Immature natural killer cell (primary cell): ENCODE data around the gene RETREG2. TPM values are rescaled to one million over a fixed set of nuclear protein-coding genes. Genes with fewer than 3 reads are reported as not detected.
"Not testable (repeated sequence)": the region's sequence is repeated elsewhere in the genome, so short reads cannot be mapped to it uniquely, and the experiment has no call there.

ENCODE experiments used
- DNase-seq, 3 donors: peaks; one replicate each; pipeline ENCODE4 v3.0.0; 2022; ENCODE audit warnings: mixed read lengths in 1 of 3
- H3K27ac Mint-ChIP-seq, 6 donors: one replicate each; pipeline ENCODE4 v1.8.0; 2020; ENCODE audit warnings: mixed read lengths in 6 of 6, mild to moderate bottlenecking in 5 of 6, inconsistent platforms in 4 of 6, moderate library complexity in 3 of 6
- H3K27me3 Mint-ChIP-seq, 3 donors: one replicate each; pipeline ENCODE4 v1.8.0; 2020 to 2021; ENCODE audit warnings: low read depth in 3 of 3, mild to moderate bottlenecking in 3 of 3, mixed read lengths in 3 of 3, moderate library complexity in 3 of 3, inconsistent platforms in 1 of 3
- H3K36me3 Mint-ChIP-seq, 3 donors: one replicate each; pipeline ENCODE4 v1.8.0; 2020; ENCODE audit warnings: mixed read lengths in 3 of 3, inconsistent platforms in 2 of 3, mild to moderate bottlenecking in 2 of 3
- H3K4me1 Mint-ChIP-seq, 2 donors: one replicate each; pipeline ENCODE4 v1.8.0; 2020; ENCODE audit warnings: inconsistent platforms in 2 of 2, mild to moderate bottlenecking in 2 of 2, mixed read lengths in 2 of 2, moderate library complexity in 1 of 2
- H3K4me3 Mint-ChIP-seq, 5 donors: one replicate each; pipeline ENCODE4 v1.8.0; 2020; ENCODE audit warnings: mild to moderate bottlenecking in 5 of 5, mixed read lengths in 5 of 5, inconsistent platforms in 3 of 5, moderate library complexity in 3 of 5
- H3K9me3 Mint-ChIP-seq, 6 donors: one replicate each; pipeline ENCODE4 v1.8.0; 2020; ENCODE audit warnings: mild to moderate bottlenecking in 6 of 6, mixed read lengths in 6 of 6, inconsistent platforms in 4 of 6, moderate library complexity in 3 of 6
- polyA plus RNA-seq, 3 donors: library from polyadenylated mRNA; unstranded; fragments of 300-500 nt; fragmentation: Illumina TruSeq; gene quantifications; one replicate each; pipeline ENCODE4 v1.2.3, GENCODE V29; 2021

The RETREG2 gene
- polyA plus RNA-seq, 3 donors from 2014 or later: 51.2 to 88.6 (median 58.6) TPM

- H3K4me3 Mint-ChIP-seq: no peak overlapping the region
- H3K4me1 Mint-ChIP-seq: peaks cover 14 to 29% of the 10 kb centered on the region in 2 donors
- no peak for DNase-seq
Observed at GRCh38 chr2:219184121-219184520, 6.0 kb downstream of the RETREG2 start.

GRCh38 chr2:219186754-219187456, 8.8 kb downstream of the RETREG2 start:
- Mint-ChIP-seq H3K9me3 (no peaks in the 10 kb centered on the region), H3K4me3 (no peak overlapping the region), H3K36me3 (peaks cover 9 to 24% (median 11%) of the 10 kb centered on the region in 3 donors), H3K4me1 (peaks cover 2 to 10% of the 10 kb centered on the region in 2 donors), H3K27me3 (no peaks in the 10 kb centered on the region), H3K27ac (peak overlapping the region in 2 of 6 donors; percentile 16 to 37)
- DNase-seq: no peak

More at GRCh38 chr2:219184121-219184520, 6.0 kb downstream of the RETREG2 start:
- Mint-ChIP-seq H3K36me3 (peaks cover 13 to 39% (median 15%) of the 10 kb centered on the region in 3 donors), H3K9me3 (no peaks in the 10 kb centered on the region), H3K27ac (peak overlapping the region in 3 of 6 donors; percentile 30 to 72 (median 37)), H3K27me3 (peaks cover 0 to 3% (median 0%) of the 10 kb centered on the region in 3 donors)

- H3K9me3 Mint-ChIP-seq: no peaks in the 10 kb centered on the region
- H3K4me1 Mint-ChIP-seq: peaks cover 13 to 14% of the 10 kb centered on the region in 2 donors
- H3K27me3 Mint-ChIP-seq: peaks cover 0 to 12% (median 5%) of the 10 kb centered on the region in 3 donors
- H3K27ac Mint-ChIP-seq: no peak overlapping the region
- H3K36me3 Mint-ChIP-seq: no peaks in the 10 kb centered on the region
- DNase-seq: no peak
- no peak overlapping the region for H3K4me3 Mint-ChIP-seq
Observed at GRCh38 chr2:219197388-219197787, 19.3 kb downstream of the RETREG2 start.

- H3K4me3 Mint-ChIP-seq: peak overlapping the region in 1 of 5 donors; percentile 42
- H3K27me3 Mint-ChIP-seq: peaks cover 0 to 12% (median 5%) of the 10 kb centered on the region in 3 donors
- no peaks in the 10 kb centered on the region for H3K36me3 Mint-ChIP-seq
- peak overlapping the region in 2 of 6 donors; percentile 17 to 21 for H3K27ac Mint-ChIP-seq
- no peak for DNase-seq
- peaks cover 13 to 14% of the 10 kb centered on the region in 2 donors for H3K4me1 Mint-ChIP-seq
- H3K9me3 Mint-ChIP-seq: no peaks in the 10 kb centered on the region
Observed at GRCh38 chr2:219198974-219199373, 20.9 kb downstream of the RETREG2 start.

GRCh38 chr2:219199470-219200211, 21.6 kb downstream of the RETREG2 start:
- Mint-ChIP-seq H3K4me1 (peaks cover 13 to 14% of the 10 kb centered on the region in 2 donors), H3K27me3 (peaks cover 0 to 12% (median 5%) of the 10 kb centered on the region in 3 donors), H3K4me3 (no peak overlapping the region), H3K27ac (peak overlapping the region in 1 of 6 donors; percentile 77), H3K36me3 (no peaks in the 10 kb centered on the region), H3K9me3 (no peaks in the 10 kb centered on the region)
- no peak for DNase-seq

- H3K9me3 Mint-ChIP-seq, H3K27me3 Mint-ChIP-seq, H3K36me3 Mint-ChIP-seq: not testable (repeated sequence)
- Mint-ChIP-seq H3K4me3 (peak overlapping the region; percentile 72 to 84 (median 79)), H3K27ac (peak overlapping the region; percentile 47 to 90 (median 82)), H3K4me1 (peaks cover 13 to 14% of the 10 kb centered on the region in 2 donors)
- peak in 2 of 3 donors; percentile 31 to 33 for DNase-seq
Observed at GRCh38 chr2:219200502-219201326, 22.6 kb downstream of the RETREG2 start.

- H3K27me3 Mint-ChIP-seq, H3K36me3 Mint-ChIP-seq, H3K9me3 Mint-ChIP-seq, DNase-seq, H3K27ac Mint-ChIP-seq, H3K4me3 Mint-ChIP-seq: not testable (repeated sequence)
- peaks cover 17 to 20% of the 10 kb centered on the region in 2 donors for H3K4me1 Mint-ChIP-seq
Observed at GRCh38 chr2:219201331-219201730, 23.3 kb downstream of the RETREG2 start.

- Mint-ChIP-seq H3K4me1 (peaks cover 28 to 40% of the 10 kb centered on the region in 2 donors), H3K4me3 (no peak overlapping the region), H3K36me3 (peaks cover 0 to 10% (median 0%) of the 10 kb centered on the region in 3 donors), H3K27me3 (peaks cover 2 to 6% (median 2%) of the 10 kb centered on the region in 3 donors), H3K9me3 (no peaks in the 10 kb centered on the region), H3K27ac (peak overlapping the region in 3 of 6 donors; percentile 30 to 55 (median 48))
- no peak for DNase-seq
Observed at GRCh38 chr2:219204425-219205164, 26.5 kb downstream of the RETREG2 start.

- peak overlapping the region; percentile 44 to 89 (median 51) for H3K4me3 Mint-ChIP-seq
- no peak for DNase-seq
- peaks cover 0 to 10% (median 0%) of the 10 kb centered on the region in 3 donors for H3K36me3 Mint-ChIP-seq
- peaks cover 2 to 6% (median 2%) of the 10 kb centered on the region in 3 donors for H3K27me3 Mint-ChIP-seq
- H3K27ac Mint-ChIP-seq: peak overlapping the region in 5 of 6 donors; percentile 30 to 99 (median 55)
- H3K9me3 Mint-ChIP-seq: no peaks in the 10 kb centered on the region
- H3K4me1 Mint-ChIP-seq: peaks cover 33 to 44% of the 10 kb centered on the region in 2 donors
Observed at GRCh38 chr2:219205165-219205538, 27.1 kb downstream of the RETREG2 start.

GRCh38 chr2:219205981-219206327, 27.9 kb downstream of the RETREG2 start:
- Mint-ChIP-seq H3K36me3 (peaks cover 0 to 10% (median 0%) of the 10 kb centered on the region in 3 donors), H3K27me3 (peaks cover 0 to 6% (median 2%) of the 10 kb centered on the region in 3 donors), H3K27ac (peak overlapping the region; percentile 94 to 99 (median 96)), H3K4me1 (peaks cover 31 to 43% of the 10 kb centered on the region in 2 donors), H3K4me3 (peak overlapping the region; percentile 89 to 98 (median 91)), H3K9me3 (peaks cover 0 to 1% (median 0%) of the 10 kb centered on the region in 6 donors)
- DNase-seq: no peak

- Mint-ChIP-seq H3K36me3 (peaks cover 0 to 10% (median 0%) of the 10 kb centered on the region in 3 donors), H3K27ac (peak within 1 kb of the TSS; percentile 94 to 99 (median 96)), H3K4me3 (peak within 1 kb of the TSS; percentile 89 to 98 (median 91)), H3K4me1 (peaks cover 37 to 49% of the 10 kb centered on the region in 2 donors), H3K27me3 (peaks cover 0 to 6% (median 2%) of the 10 kb centered on the region in 3 donors), H3K9me3 (peaks cover 0 to 1% (median 0%) of the 10 kb centered on the region in 6 donors)
- peak; percentile 96 to 98 (median 97) for DNase-seq
Observed at GRCh38 chr2:219206328-219207133, 28.5 kb downstream of the RETREG2 start, which contains the start of gene ZFAND2B. Gene ZFAND2B, plus strand, starts transcription at chr2:219206782. Its CDS starts 206 bp downstream, at chr2:219206988.
